GM21528 (cell line): Measurements from ENCODE around the gene SPINK14.

Experiments used
- ATAC-seq: cut with Tn5 transposase; IDR thresholded peaks from one replicate; pipeline ENCODE4 v1.9.1; 2021; ENCODE audit warnings: mild to moderate bottlenecking, moderate library complexity; ENCODE audit not compliant: unreplicated experiment, low FRiP score

SPINK14 gene

DNA sequence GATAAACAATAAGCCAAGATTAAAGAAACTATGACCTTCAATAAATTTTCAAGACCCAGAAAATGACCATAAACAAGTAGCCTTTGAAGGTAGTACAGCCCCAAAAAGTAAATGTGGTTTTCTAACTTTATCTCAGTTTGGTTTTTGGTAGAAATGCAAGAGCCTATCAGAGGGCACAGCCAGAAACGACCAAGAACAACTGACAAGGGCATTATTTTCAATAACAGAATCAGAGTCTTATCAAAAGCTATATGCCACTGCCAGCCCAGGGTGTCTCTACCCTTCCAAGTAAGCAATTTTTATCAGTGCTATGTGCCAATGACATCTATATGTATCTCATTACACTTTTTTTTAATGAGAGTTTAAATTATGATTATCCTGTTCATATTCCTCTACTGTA is 22.7 kb downstream of the SPINK14 start:
- ATAC-seq, result no peak

DNA sequence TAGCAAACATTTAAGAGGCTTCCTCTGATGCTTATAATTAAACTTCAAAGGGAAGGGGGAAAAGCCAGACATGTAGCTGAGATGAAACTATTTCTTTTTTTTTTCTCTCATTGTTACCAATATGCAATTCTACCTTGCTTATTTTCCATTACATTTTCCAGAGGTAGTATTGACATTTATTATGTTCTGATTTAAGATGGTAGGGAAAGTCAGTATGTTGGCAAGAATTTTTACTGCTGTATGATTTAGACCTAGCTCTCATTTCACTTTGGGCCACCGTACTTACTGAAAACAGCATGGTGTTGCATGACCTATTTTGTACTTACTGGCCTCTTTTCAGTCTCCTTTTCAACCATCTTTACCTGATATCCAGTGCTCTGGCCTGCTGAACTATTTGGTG is 24.9 kb downstream of the SPINK14 start:
- no peak for ATAC-seq

DNA sequence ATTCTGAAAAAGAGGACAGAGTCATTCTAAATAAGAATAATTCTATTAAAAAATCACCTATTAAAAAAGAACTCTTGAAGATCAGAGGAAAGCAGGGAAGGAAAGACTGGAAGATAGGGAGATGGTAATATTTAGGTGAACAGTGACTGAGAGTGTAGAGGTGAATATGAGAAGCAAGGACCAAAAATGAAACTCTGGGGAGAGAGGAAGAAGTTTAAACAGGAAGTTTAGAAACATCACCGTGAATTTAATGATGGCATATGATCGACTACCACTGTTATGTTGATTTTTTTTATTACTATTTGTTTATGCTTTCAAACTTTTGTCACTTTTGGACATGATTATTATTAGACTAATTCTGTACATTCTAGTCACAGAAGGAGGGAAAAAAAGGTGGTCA is 32.8 kb downstream of the SPINK14 start:
- ATAC-seq, result no peak

DNA sequence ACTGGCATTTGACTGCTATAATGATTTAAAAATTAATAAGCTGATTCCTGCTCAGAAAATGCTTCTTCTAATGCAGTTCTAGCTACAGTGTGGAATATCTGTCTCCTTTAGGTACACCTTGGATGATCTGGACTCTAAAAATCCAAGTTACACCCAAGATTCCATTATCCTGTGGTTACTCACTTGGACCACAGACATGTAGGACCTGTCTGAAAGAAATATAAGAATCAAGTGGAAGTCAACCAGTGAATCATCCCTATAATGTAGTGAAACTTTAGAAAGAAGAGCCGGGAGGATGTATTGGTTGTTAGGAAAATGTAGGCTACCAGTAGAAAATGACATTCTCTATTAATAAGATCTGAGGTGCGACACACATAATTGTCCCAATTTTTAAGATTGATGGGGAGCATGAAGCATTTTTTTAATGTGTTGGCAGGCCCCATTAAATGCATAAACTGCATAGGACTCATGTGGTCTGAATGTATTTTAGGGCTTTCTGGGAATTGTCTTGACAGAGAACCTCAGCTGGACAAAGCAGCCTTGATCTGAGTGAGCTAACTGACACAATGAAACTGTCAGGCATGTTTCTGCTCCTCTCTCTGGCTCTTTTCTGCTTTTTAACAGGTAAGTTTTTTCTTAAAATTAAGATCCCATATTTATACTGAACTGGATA is 34.3 kb downstream of the SPINK14 start, which contains the start of gene SPINK6:
SPINK6 (plus strand) TSS at position 512 of the 673 bp plus-strand sequence; CDS start at position 567, 55 bp downstream.
- no peak for ATAC-seq

DNA sequence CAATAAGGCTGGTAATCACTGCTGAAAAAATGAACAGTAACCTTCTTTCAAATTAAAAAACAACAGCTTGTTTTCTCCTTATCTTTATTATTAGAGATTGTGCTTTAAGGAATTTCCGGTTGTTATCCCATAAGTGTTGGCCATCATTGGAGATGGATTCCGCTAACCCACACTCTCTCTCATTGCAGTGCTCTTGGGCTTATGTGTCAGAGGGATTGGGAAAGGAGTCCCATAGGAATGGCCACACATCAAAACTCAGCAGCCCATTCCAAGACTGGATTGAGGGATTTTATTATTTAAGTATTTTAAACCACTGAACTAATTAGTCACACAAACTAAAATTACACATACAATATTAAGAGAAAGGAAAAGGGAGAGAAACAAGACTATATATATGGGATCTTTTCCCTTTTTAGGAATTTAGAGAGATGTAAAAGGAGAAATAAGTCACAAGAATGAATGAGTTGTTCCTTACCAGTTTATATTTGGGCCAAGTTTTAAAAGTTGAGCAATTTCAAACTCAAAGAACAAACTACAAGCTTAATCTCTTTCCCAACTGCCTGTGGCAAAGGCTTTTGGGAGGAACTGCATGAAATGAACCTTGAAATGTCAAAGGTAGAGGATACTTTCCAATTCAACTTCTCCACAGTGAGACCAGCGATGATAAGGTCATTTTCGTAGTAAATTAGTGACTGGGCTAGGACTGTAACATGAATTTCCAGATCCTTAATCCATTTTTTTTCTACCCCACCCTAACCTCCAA is 36.9 kb downstream of the SPINK14 start:
- ATAC-seq, result no peak

DNA sequence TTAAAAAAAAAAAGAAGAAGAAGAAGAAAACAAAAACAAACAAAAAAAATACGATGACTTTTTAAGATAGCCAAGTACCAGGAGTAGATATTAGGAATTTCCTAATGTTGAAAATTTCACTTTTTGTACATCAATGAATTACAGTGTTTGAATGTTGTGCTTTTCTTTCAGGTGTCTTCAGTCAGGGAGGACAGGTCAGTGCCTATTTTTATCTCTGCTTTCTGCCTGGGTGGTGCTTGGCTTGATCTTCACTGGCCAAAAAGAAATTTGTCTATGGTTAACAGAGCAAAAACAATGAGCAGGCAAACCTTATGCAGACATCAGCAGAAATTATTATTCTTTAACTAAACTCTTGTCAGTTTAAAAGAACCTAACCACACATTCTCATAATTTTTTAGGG is 37.5 kb downstream of the SPINK14 start:
- ATAC-seq, result no peak

DNA sequence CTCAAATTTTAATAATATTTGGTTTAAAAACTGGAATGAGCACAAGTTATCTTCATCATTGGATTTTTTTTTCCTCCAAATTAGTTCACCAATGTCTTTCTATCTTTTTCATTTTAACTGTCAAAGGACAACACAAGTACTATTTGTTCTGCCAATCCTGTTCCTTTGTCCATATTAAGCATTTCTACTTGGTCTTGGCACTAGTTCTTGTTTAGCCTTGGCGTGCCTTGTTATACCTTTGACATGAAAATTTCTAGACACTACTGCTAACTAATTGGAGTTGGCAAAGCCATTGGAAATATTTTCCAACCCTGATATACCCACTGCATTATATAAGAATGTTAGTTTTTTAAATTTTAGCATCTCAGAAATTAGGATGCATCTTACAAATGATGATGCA is 38.3 kb downstream of the SPINK14 start:
- ATAC-seq, result no peak

DNA sequence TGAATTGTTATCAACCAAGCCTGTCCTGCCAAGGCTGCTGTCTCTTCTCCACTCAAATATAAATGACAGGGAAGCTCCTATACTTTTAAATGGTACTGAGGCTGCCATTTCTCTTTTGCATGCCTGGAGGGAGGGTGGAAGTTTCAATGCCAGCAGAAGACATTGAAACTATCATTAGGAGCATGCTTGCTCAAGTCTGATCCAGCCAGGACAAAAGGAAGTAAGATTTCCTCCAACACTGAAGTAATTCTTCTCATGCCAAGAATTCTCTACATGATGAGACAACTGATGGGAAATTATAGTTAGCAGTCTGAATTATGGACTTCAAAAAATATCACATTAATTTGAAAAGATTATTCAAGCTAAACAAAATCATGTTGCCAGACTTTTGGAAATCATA is 39.9 kb downstream of the SPINK14 start:
- ATAC-seq, result no peak

DNA sequence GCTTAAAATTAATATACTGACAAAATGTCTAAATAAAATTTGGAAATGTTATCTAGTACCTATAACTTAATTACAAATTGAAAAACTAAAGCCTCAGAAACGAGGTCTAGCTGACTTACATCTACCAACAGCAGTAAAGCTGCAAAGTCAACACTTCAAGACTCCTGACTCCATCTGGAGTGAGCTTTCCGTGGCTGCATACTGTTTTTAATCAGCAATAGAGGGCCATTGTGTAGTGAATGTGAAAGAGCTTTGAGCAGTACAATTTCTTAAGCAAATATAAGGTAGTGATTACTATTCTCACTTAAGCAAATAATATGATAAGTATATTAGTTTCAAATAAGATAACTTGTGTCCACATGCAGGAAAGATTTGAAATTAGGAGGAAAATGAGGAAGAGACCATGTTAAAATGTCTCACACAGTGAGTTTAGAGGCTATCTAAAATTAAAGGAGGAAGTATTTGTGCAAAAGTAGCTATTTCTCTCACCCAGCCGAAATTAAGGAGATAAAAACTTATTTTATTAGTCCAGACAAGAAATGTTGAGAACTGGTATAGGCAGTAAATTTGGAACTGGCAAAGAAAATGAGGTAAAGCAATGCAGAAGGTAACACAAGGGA is 40.9 kb downstream of the SPINK14 start:
- no peak for ATAC-seq

DNA sequence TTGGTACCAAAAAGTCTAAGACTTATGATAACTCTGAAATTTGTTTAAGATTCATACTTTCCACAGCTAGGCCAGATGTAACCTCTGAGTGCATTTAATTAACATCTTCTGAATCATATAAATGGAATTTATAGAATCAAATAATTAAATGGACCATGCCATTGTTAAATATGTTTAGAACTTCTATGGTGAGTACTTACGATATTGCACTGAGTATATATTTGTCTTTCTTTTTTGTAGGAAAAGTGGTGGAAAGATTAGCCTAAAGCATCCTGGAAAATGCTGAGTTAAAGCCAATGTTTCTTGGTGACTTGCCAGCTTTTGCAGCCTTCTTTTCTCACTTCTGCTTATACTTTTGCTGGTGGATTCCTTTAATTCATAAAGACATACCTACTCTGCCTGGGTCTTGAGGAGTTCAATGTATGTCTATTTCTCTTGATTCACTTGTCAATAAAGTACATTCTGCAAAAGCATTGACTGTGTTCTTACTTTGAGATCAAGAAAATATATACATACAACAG is 46.4 kb downstream of the SPINK14 start:
- no peak for ATAC-seq

DNA sequence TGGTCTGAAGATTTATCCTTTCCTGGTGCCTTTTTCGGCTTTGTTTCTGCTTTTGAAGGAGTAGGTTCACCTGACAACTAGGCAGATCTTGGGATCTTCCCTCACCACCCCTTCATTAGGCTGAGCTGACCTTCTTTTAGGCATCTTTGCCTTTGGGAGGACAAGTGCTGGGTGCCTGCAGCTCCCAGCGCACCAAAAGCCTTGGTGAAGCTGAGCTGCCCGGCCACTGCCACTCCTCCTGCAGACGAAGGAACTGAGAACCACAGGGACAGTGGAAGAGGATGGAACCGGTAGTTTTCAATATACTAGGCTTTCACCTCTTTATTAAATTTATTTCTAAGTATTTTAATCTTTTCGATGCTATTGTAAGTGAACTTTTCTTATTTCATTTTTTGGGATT is 53.2 kb downstream of the SPINK14 start:
- no peak for ATAC-seq

DNA sequence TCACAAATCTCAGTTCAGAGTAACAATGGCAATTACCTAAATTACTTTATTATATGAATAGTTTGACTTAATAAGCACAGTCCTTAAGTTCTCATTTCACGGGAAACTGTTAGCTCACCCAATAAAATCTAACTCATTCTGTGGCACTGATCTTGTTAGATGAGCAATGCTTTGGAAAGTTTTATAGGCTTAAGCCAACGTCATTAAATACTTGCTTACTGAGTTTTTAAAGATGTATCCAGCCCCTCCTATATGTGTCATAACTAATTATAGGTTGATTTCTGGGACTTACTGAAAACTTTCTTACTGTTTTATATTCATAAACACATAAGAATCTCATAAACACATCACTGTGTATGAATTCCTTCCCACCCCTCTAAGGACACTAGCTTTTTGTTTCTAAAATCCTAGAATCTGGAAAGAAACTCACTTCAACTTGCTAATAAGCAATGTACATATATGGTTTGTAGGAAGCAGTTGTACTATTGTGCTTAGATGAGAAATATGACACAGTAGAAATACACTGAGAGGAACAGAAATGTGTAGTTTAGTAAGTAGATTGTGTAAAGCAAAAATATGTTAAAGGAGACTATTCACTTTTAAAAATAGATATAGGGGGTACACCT is 55.9 kb downstream of the SPINK14 start:
- ATAC-seq, result no peak
